AG04450 (cell line): ENCODE data around the gene XXYLT1. TPM values are rescaled to one million over a fixed set of nuclear protein-coding genes. Genes with fewer than 3 reads are reported as not detected.

Experiments used
- CTCF ChIA-PET: fragments of 300-600, 350-600 bp; formaldehyde crosslinking; extraction: SDS; loops from one replicate; lab custom pipeline; 2022; ENCODE audit warnings: antibody characterized with exemption, inconsistent platforms; lab: Charles Lee
- POLR2A ChIA-PET: fragments of 350-600 bp; formaldehyde crosslinking; extraction: SDS; loops from one replicate; lab custom pipeline; 2021; ENCODE audit warnings: antibody characterized with exemption, inconsistent platforms; lab: Yijun Ruan, JAX
- DNase-seq: peaks from one replicate; pipeline ENCODE4 v3.0.0-alpha.2; 2011; ENCODE audit warnings: low read depth, low spot score
- H3K27ac ChIP-seq: one replicate; pipeline ENCODE4 v1.5.1; 2012; ENCODE audit warnings: low read depth, low read length, control low read depth
- H3K27me3 ChIP-seq: one replicate; pipeline ENCODE4 v1.6.0; 2012; ENCODE audit warnings: low read length; ENCODE audit not compliant: control insufficient read depth, insufficient read depth
- H3K4me3 ChIP-seq: 2 replicates; pipeline ENCODE4 v1.5.1; 2011; ENCODE audit warnings: mild to moderate bottlenecking, low read depth, low read length, control low read depth
- H3K9me3 ChIP-seq: 2 replicates; pipeline ENCODE4 v1.5.1; 2012; ENCODE audit warnings: low read length; ENCODE audit not compliant: control insufficient read depth, insufficient read depth
- CTCF ChIP-seq: IDR thresholded peaks from 2 replicates; pipeline ENCODE4 v1.5.1; 2011; ENCODE audit warnings: low read depth, low read length, control low read depth, inconsistent platforms
- polyA plus RNA-seq: library from polyadenylated mRNA; depleted of rRNA; stranded (reverse); fragments of >200 nt; gene quantifications from 2 replicates; pipeline ENCODE4 v1.2.3, GENCODE V29; 2011

XXYLT1 gene
- polyA plus RNA-seq, 1 experiment: 16.5 TPM

- POLR2A ChIA-PET: interaction anchor here (1.2 kb wide), 1 partner anchor 388 kb away, joined by 3 read pairs; the partner anchor contains the start of gene FAM43A
- Histone ChIP-seq H3K9me3 (no peaks in the 10 kb centered on the region; the same call in 1 of the 2 replicates), H3K27ac (no peak overlapping the region), H3K27me3 (no peaks in the 10 kb centered on the region), H3K4me3 (no peak overlapping the region)
- no peak for DNase-seq
- CTCF ChIA-PET: interaction anchor here (1.3 kb wide), 1 partner anchor 391 kb away, joined by 5 read pairs; no protein-coding TSS in a partner anchor
- TF ChIP-seq CTCF: no peak
Observed at GRCh38 chr3:195073866-195074860, 196.8 kb downstream of the XXYLT1 start.

- TF ChIP-seq CTCF: no peak
- Histone ChIP-seq H3K4me3 (no peak overlapping the region), H3K27ac (no peak overlapping the region), H3K27me3 (no peaks in the 10 kb centered on the region), H3K9me3 (no peaks in the 10 kb centered on the region; the same call in 1 of the 2 replicates)
- DNase-seq: no peak
- CTCF ChIA-PET: no interaction called here
- POLR2A ChIA-PET: no interaction called here
Observed at GRCh38 chr3:195072916-195073564, 197.9 kb downstream of the XXYLT1 start.

- CTCF ChIA-PET: no interaction called here
- no peak overlapping the region for H3K4me3 ChIP-seq
Observed at GRCh38 chr3:195071916-195072820, 198.8 kb downstream of the XXYLT1 start.

More at GRCh38 chr3:195071916-195072820, 198.8 kb downstream of the XXYLT1 start:
- no peak for DNase-seq
- Histone ChIP-seq H3K27ac (no peak overlapping the region), H3K9me3 (no peaks in the 10 kb centered on the region; the same call in 1 of the 2 replicates), H3K27me3 (no peaks in the 10 kb centered on the region)
- TF ChIP-seq CTCF: no peak
- POLR2A ChIA-PET: no interaction called here
